CD4-positive, alpha-beta T cell treated with Interleukin-21 for 1 hour (primary cell): Measurements from ENCODE around the gene SSBP1.

ENCODE experiments used
- DNase-seq: peaks from one replicate; pipeline ENCODE4 v3.0.0-alpha.2; 2020

The SSBP1 gene

DNA sequence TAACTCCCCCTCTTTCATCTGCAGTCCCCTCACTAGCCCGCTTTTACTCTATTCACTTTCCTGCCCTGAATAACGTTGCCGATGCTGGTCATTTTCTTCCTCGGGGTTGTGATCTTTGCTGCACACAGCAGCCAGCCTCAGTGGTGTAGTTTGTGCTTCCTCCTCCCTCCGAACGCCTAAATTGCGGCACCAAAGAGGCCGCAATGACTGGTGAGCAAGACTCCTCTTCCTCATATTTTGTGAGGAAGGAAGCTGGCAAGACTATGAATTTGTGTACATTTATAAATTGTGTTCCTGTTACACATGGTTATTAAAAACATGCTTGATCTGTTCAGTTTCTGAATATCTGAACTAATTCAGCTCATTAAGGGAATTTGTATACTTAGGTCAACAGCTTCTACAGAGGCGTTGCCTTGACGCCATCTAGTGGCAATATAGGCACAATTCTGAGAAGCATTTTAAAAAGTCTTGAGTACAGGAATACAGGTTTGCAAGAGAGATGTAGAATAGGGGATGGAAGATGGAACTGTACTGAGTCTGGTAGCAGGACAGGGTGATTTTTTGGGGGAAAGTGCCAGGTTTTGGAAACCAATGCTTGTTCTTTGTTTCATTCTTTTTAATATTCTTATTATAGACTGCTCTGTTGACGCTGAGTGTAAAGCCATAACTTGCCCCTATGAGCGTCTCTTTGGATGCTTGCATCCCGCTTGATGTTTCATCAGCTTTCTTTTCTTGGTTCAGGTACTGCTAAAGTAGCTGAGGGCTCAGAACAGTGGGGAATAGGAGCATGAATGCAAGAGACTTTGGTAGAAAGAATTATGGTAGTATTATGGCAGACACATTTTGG, 47.8 kb downstream of the SSBP1 start:
- peak; percentile 50 for DNase-seq

DNA sequence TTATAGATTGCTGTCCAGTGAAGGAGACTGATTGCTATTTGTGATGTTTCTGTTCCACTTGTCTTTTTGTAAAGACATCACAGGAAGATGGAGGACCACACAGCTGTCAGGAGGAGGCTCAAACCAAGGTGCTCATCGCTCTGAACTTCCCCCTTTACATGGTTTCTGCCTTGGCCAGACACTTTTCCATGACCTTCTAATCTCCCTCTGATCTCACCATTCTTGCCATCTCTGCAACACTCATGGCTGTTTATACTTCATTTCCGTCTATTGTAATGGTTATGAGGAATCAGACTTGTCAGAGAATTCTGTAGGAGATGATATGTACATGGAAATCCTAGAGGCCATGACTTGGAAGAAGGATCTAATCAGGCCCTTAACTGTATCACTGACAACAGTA, 50.1 kb downstream of the SSBP1 start:
- DNase-seq: no peak

DNA sequence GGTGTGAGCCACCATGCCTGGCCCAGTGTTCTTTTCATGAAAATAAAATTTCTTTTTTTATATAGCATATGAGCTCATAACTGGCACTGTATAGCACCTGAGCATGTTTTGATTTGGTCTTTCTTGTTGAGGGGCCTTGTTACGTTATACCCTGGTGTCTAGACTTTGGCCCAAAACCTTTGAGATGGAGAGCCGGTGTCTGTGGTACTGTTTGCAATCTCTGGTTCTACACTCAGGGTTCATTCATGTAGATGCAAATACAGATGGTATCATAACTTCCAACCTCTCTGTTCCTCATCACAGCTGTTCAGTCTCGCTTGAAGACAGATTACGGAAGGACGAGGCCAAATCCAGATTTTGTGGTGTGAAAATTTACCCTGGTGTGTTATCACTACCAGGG, 51.8 kb downstream of the SSBP1 start, which contains the start of gene TAS2R5:
Gene TAS2R5 (plus strand): TSS at position 301 of the 400 bp plus-strand sequence. CDS start 145 bp downstream, outside the sequence.
- DNase-seq: no peak

DNA sequence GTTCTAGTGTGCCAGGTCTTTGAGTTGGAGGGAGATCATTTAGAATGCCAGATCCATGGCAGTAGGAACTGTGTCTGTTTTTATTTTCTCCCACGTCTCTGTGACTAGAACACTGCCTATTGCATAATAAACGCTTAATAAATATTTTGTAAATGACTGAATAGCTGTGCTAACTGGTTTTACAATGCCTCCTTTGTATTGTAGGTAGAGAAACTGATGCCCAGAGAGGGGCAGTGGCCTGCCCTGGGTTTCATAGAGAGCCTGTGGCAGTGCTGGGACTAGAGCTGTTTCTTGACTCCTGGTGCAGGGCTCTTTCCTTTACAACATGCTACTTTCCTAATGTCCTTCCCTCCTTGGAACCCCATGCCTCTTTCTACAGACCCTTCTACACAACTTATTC, 54.4 kb downstream of the SSBP1 start:
- no peak for DNase-seq
